ENCODE results near the gene PALS1.

The PALS1 gene

DNA sequence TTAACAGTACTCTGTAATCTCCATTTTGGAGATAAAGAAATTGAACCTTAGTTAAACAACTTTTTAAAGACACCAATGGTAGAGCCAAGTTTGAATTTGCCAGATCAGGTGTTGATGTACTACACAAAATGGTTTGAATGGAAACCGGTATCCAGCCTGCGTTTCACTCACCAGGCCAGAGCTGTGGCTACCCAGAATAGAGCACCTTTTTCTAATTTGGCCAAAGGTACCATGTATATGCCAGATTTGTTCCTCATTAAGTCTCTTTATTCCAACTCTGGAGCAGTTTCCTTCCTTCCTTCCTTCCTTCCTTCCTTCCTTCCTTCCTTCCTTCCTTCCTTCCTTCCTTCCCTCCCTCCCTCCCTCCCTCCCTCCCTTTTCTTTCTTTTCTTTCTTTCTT lies 39.3 kb downstream of the PALS1 start:
- no peak for TF ChIP-seq KLF9 (tag by site-specific recombination; IDR thresholded peaks at IDR 0.05; ENCODE audit: low read depth)
- TF ChIP-seq ZBTB10 (tag by site-specific recombination; IDR thresholded peaks at IDR 0.05) = no peak
- peak; percentile 51 for TF ChIP-seq ZNF366 (tag by site-specific recombination; conservative IDR thresholded peaks at IDR 0.05)
- no peak for TF ChIP-seq ZNF202 (tag by site-specific recombination; IDR thresholded peaks at IDR 0.05; ENCODE audit: borderline replicate concordance)
- no peak for TF ChIP-seq ZBTB20 (tag by site-specific recombination; IDR thresholded peaks at IDR 0.05)
- no peak for TF ChIP-seq ZNF843 (tag by site-specific recombination; IDR thresholded peaks at IDR 0.05)
- no peaks in the 10 kb centered on the region for H3K9me3 ChIP-seq (ENCODE audit: control insufficient read depth, insufficient read depth, low read depth, low read length)
- CTCF ChIA-PET = no interaction called here
- H3K27ac ChIP-seq (ENCODE audit: extremely low read depth, low read depth, low read length) = no peak overlapping the region
- POLR2A ChIA-PET = no interaction called here
- H3K4me1 ChIP-seq (ENCODE audit: control insufficient read depth, insufficient read depth, low read length) = no peaks in the 10 kb centered on the region; the same call in 1 of the 2 replicates
- H3K36me3 ChIP-seq (ENCODE audit: control insufficient read depth in 2 of 2, insufficient read depth in 1 of 2, low read length in 2 of 2) = no peaks in the 10 kb centered on the region
- no peak overlapping the region for H3K4me3 ChIP-seq (ENCODE audit: low read depth, low read length)

- no peak overlapping the region for H3K27ac ChIP-seq (ENCODE audit: extremely low read depth, low read depth, low read length)
- H3K4me3 ChIP-seq (ENCODE audit: low read depth, low read length) = no peak overlapping the region
- no peaks in the 10 kb centered on the region; a peak in 1 of 3 replicates for H3K36me3 ChIP-seq (ENCODE audit: control insufficient read depth in 2 of 2, insufficient read depth in 1 of 2, low read length in 2 of 2)
- no peaks in the 10 kb centered on the region for H3K4me1 ChIP-seq (ENCODE audit: control insufficient read depth, insufficient read depth, low read length)
- POLR2A ChIA-PET = no interaction called here
- TF ChIP-seq ZNF704 (tag by site-specific recombination; IDR thresholded peaks at IDR 0.05) (no peak), ZNF654 (tag by site-specific recombination; IDR thresholded peaks at IDR 0.05; ENCODE audit: low read depth) (peak; percentile 53)
- CTCF ChIA-PET = interaction anchor here (0.5 to 3.0 kb wide), 24 partner anchors 9 to 898 kb away, joined by 3 to 45 read pairs (median 4); no protein-coding TSS in a partner anchor
- no peaks in the 10 kb centered on the region for H3K9me3 ChIP-seq (ENCODE audit: control insufficient read depth, insufficient read depth, low read depth, low read length)
These were observed 44.7 kb downstream of the PALS1 start for GRCh38 chr14:67285876-67286452.
